IMR-90 (cell line): Measurements from ENCODE around the gene TBRG4. TPM values are rescaled to one million over a fixed set of nuclear protein-coding genes. Genes with fewer than 3 reads are reported as not detected.

Experiments
- ATAC-seq: fragments of 200-7000 bp; cut with Tn5 transposase; 2 replicates; pipeline ENCODE4 v1.9.1; 2020; ENCODE audit warnings: low read depth, mild to moderate bottlenecking, moderate library complexity
- BruUV-seq: library from RNA; stranded (reverse); fragments of 400-500 nt; replicated peaks from 2 replicates; lab custom pipeline; 2021; lab: Mats Ljungman, UMichigan
- CTCF ChIA-PET: fragments of 300-600 bp; formaldehyde crosslinking; extraction: SDS; loops from one replicate; lab custom pipeline; 2021; ENCODE audit warnings: antibody characterized with exemption; lab: Yijun Ruan, JAX
- POLR2A ChIA-PET: fragments of 300-600 bp; sonication (Branson Sonifier 250); formaldehyde crosslinking; loops from one replicate; lab custom pipeline; 2022; ENCODE audit warnings: antibody characterized with exemption; ENCODE audit not compliant: unreplicated experiment; lab: Charles Lee
- DNase-seq: peaks from one replicate; pipeline ENCODE4 v3.0.0; 2013
- H2AFZ ChIP-seq: replicated peaks from 2 replicates; pipeline ENCODE3; 2013; ENCODE audit warnings: low read length, mild to moderate bottlenecking; ENCODE audit not compliant: poor library complexity
- H2AK5ac ChIP-seq: 2 replicates; pipeline ENCODE4 v1.6.1; 2013; ENCODE audit warnings: low read depth, low read length, inconsistent platforms
- H2AK9ac ChIP-seq: replicated peaks from 2 replicates; pipeline ENCODE3; 2013; ENCODE audit warnings: mild to moderate bottlenecking, low read depth, low read length, moderate library complexity; ENCODE audit not compliant: poor library complexity
- H2BK120ac ChIP-seq: 2 replicates; pipeline ENCODE4 v1.6.1; 2013; ENCODE audit warnings: low read depth, low read length, inconsistent platforms
- H2BK15ac ChIP-seq: 3 replicates; pipeline ENCODE4 v1.6.1; 2013; ENCODE audit warnings: low read depth, low read length, inconsistent platforms
- H2BK20ac ChIP-seq: 2 replicates; pipeline ENCODE4 v1.6.1; 2013; ENCODE audit warnings: low read depth, mild to moderate bottlenecking, inconsistent platforms, low read length, moderate library complexity
- H2BK5ac ChIP-seq: 2 replicates; pipeline ENCODE4 v1.6.1; 2013; ENCODE audit warnings: mild to moderate bottlenecking, low read depth, low read length, inconsistent platforms; ENCODE audit not compliant: poor library complexity, severe bottlenecking
- H3K14ac ChIP-seq: replicated peaks from 2 replicates; pipeline ENCODE4 v1.6.1; 2013; ENCODE audit warnings: low read depth, low read length, inconsistent platforms
- H3K18ac ChIP-seq: 2 replicates; pipeline ENCODE4 v1.6.1; 2013; ENCODE audit warnings: low read depth, low read length, control low read depth
- H3K23ac ChIP-seq: 2 replicates; pipeline ENCODE4 v1.6.1; 2013; ENCODE audit warnings: low read depth, low read length, inconsistent platforms
- H3K27ac ChIP-seq: 2 replicates; pipeline ENCODE4 v1.5.1; 2013; ENCODE audit warnings: mild to moderate bottlenecking, control low read depth, low read length; ENCODE audit not compliant: insufficient read depth
- H3K27me3 ChIP-seq: 2 replicates; pipeline ENCODE4 v1.6.1; 2013; ENCODE audit warnings: low read length; ENCODE audit not compliant: control insufficient read depth, insufficient read depth
- H3K36me3 ChIP-seq: 2 replicates; pipeline ENCODE4 v1.6.1; 2013; ENCODE audit warnings: low read length, mixed read lengths; ENCODE audit not compliant: control insufficient read depth, insufficient read depth
- H3K4ac ChIP-seq: 2 replicates; pipeline ENCODE4 v1.6.1; 2013; ENCODE audit warnings: low read depth, low read length, inconsistent platforms
- H3K4me1 ChIP-seq: 2 replicates; pipeline ENCODE4 v1.6.1; 2013; ENCODE audit warnings: low read length, mixed read lengths; ENCODE audit not compliant: control insufficient read depth, insufficient read depth
- H3K4me2 ChIP-seq: 2 replicates; pipeline ENCODE4 v1.6.1; 2013; ENCODE audit warnings: low read depth, mild to moderate bottlenecking, control low read depth, low read length, moderate library complexity
- H3K4me3 ChIP-seq: 2 replicates; pipeline ENCODE4 v1.5.1; 2013; ENCODE audit warnings: low read depth, mild to moderate bottlenecking, control low read depth, low read length, moderate library complexity; ENCODE audit not compliant: insufficient read depth
- H3K56ac ChIP-seq: 2 replicates; pipeline ENCODE4 v1.6.1; 2013; ENCODE audit warnings: low read length, inconsistent platforms; ENCODE audit not compliant: insufficient read depth; ENCODE audit errors: extremely low read depth
- H3K79me1 ChIP-seq, 2 experiments: 2 replicates each; pipeline ENCODE4 v1.6.1; 2013; ENCODE audit warnings: low read length in 2 of 2, inconsistent platforms in 1 of 2, low read depth in 1 of 2
- H3K9ac ChIP-seq: 2 replicates; pipeline ENCODE4 v1.6.1; 2013; ENCODE audit warnings: low read depth, low read length, control low read depth
- H3K9me1 ChIP-seq: 2 replicates; pipeline ENCODE4 v1.6.1; 2013; ENCODE audit warnings: low read length, inconsistent platforms; ENCODE audit not compliant: insufficient read depth
- H3K9me3 ChIP-seq: 2 replicates; pipeline ENCODE4 v1.6.1; 2013; ENCODE audit warnings: low read length; ENCODE audit not compliant: control insufficient read depth, insufficient read depth
- H4K20me1 ChIP-seq: 2 replicates; pipeline ENCODE4 v1.6.1; 2013; ENCODE audit warnings: low read length, inconsistent platforms; ENCODE audit not compliant: insufficient read depth
- H4K5ac ChIP-seq: 2 replicates; pipeline ENCODE4 v1.6.1; 2013; ENCODE audit warnings: mild to moderate bottlenecking, low read depth, low read length, control low read depth
- H4K8ac ChIP-seq, 2 experiments: 2 replicates each; pipeline ENCODE4 v1.6.1; 2013; ENCODE audit warnings: low read depth in 2 of 2, low read length in 2 of 2, control low read depth in 1 of 2, inconsistent platforms in 1 of 2
- H4K91ac ChIP-seq: 2 replicates; pipeline ENCODE4 v1.6.1; 2013; ENCODE audit warnings: low read depth, low read length, inconsistent platforms; ENCODE audit not compliant: insufficient read depth
- BHLHE40 ChIP-seq: fragments of 150-350 bp; IDR thresholded peaks from 2 replicates; pipeline ENCODE4 v1.6.1; 2016; ENCODE audit warnings: mild to moderate bottlenecking, low read depth, low read length
- CEBPB ChIP-seq: IDR thresholded peaks from 2 replicates; pipeline ENCODE4 v1.6.1; 2012; ENCODE audit warnings: low read depth, low read length, improper control_type of control experiment
- CHD1 ChIP-seq: IDR thresholded peaks from 2 replicates; pipeline ENCODE4 v1.6.1; 2012; ENCODE audit warnings: low read depth, low read length, improper control_type of control experiment
- FOS ChIP-seq: fragments of 150-350 bp; IDR thresholded peaks from 2 replicates; pipeline ENCODE4 v1.6.1; 2016; ENCODE audit warnings: low read depth, low read length
- MAFK ChIP-seq: IDR thresholded peaks from 2 replicates; pipeline ENCODE4 v1.6.1; 2012; ENCODE audit warnings: low read depth, low read length, improper control_type of control experiment
- MAZ ChIP-seq: IDR thresholded peaks from 2 replicates; pipeline ENCODE4 v1.6.1; 2012; ENCODE audit warnings: low read depth, mild to moderate bottlenecking, low read length, improper control_type of control experiment, moderate library complexity, borderline replicate concordance
- MXI1 ChIP-seq: IDR thresholded peaks from 2 replicates; pipeline ENCODE4 v1.6.1; 2012; ENCODE audit warnings: low read depth, mild to moderate bottlenecking, low read length, moderate library complexity, borderline replicate concordance
- NFE2L2 ChIP-seq: fragments of 150-350 bp; IDR thresholded peaks from 2 replicates; pipeline ENCODE4 v1.6.1; 2016; ENCODE audit warnings: low read depth, mild to moderate bottlenecking, low read length
- POLR2A ChIP-seq: IDR thresholded peaks from 2 replicates; pipeline ENCODE4 v1.6.1; 2012; ENCODE audit warnings: mild to moderate bottlenecking, low read depth, low read length
- RAD21 ChIP-seq: IDR thresholded peaks from 2 replicates; pipeline ENCODE4 v1.6.1; 2012; ENCODE audit warnings: low read length, improper control_type of control experiment
- RCOR1 ChIP-seq: IDR thresholded peaks from 2 replicates; pipeline ENCODE4 v1.6.1; 2012; ENCODE audit warnings: mild to moderate bottlenecking, low read length, improper control_type of control experiment; ENCODE audit not compliant: insufficient replicate concordance
- RFX5 ChIP-seq: IDR thresholded peaks from 2 replicates; pipeline ENCODE4 v1.8.0; 2012; ENCODE audit warnings: low read depth, mild to moderate bottlenecking, low read length, moderate library complexity
- SMC3 ChIP-seq: fragments of 150-350 bp; IDR thresholded peaks from 2 replicates; pipeline ENCODE4 v1.6.1; 2016; ENCODE audit warnings: low read depth, mild to moderate bottlenecking, antibody characterized with exemption, low read length, moderate library complexity
- WGBS, 2 experiments: methylation state at CpG; one replicate each; pipeline versions ENCODE4 v1.1.5 to v1.1.7; 2013; ENCODE audit warnings: missing lambda C conversion rate in 2 of 2; ENCODE audit not compliant: insufficient read length in 1 of 2; ENCODE audit errors: extremely low coverage in 2 of 2; 5-methylcytosine and 5-hydroxymethylcytosine counted together
- dilution Hi-C: fragments of 300-500 bp; cut with HindIII; formaldehyde crosslinking; loops from one replicate; pipeline ENCODE4 v1.14.3; 2018; ENCODE audit warnings: low sequenced_read_pairs; ENCODE audit not compliant: unreplicated experiment
- in situ Hi-C: fragments of 300-500 bp; cut with MboI; formaldehyde crosslinking; loops from 3 replicates; pipeline ENCODE4 v1.14.3; 2019; ENCODE audit warnings: low sequenced_read_pairs, inconsistent platforms, mixed read lengths
- intact Hi-C: fragments of 100-400 bp; cut with micrococcal nuclease; formaldehyde crosslinking; loops from 2 replicates; pipeline ENCODE4 v1.10.0; 2022
- polyA plus RNA-seq, 3 experiments: library from polyadenylated mRNA; depleted of rRNA; stranded (reverse); fragments of >200 nt; gene quantifications; 2 replicates each; pipeline ENCODE4 v1.2.3, GENCODE V29; 2012; ENCODE audit warnings: low replicate concordance in 1 of 3
- total RNA-seq: library from RNA; depleted of rRNA; stranded (reverse); fragments of >200 nt; gene quantifications from 2 replicates; pipeline ENCODE4 v1.2.3, GENCODE V29; 2012
- TF ChIP-seq, protein P1 (sequence below): fragments of 150-350 bp; IDR thresholded peaks from 2 replicates; pipeline ENCODE4 v1.6.1; 2017; ENCODE audit warnings: mild to moderate bottlenecking, antibody characterized with exemption, low read length, low read depth
- TF ChIP-seq, protein P2 (sequence below): fragments of 150-350 bp; IDR thresholded peaks from 2 replicates; pipeline ENCODE4 v1.6.1; 2016; ENCODE audit warnings: low read depth, mild to moderate bottlenecking, low read length, moderate library complexity, borderline replicate concordance
- TF ChIP-seq, protein P3 (sequence below): conservative IDR thresholded peaks from 2 replicates; pipeline ENCODE4 v1.5.1; 2012; ENCODE audit warnings: mild to moderate bottlenecking, low read depth, low read length, improper control_type of control experiment

The TBRG4 gene
- total and polyA plus RNA-seq, 2 of the 4 experiments (the other 2 are of a cell fraction) = 71.6 to 77.6 TPM

DNA sequence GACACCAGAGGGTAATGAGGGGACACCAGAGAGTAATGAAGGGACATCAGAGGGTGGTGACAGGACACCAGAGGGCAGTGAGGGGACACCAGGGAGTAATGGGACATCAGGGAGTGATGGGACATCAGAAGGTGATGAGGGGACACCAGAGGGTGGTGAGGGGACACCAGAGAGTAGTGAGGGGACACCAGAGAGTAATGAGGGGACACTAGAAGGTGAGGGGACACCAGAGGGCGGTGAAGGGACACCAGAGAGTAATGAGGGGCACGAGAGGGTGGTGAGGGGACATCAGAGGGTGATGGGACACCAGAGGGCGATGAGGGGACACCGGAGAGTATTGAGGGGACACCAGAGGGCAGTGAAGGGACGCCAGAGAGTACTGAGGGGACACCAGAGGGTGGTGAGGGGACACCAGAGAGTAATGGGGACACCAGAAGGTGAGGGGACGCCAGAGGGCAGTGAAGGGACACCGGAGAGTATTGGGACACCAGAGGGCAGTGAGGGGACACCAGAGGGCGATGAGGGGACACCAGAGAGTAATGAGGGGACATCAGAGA, 33.3 kb downstream of the TBRG4 start:
- Histone ChIP-seq H2AK5ac (no peak overlapping the region), H2AK9ac (no peak overlapping the region), H2BK120ac (no peak overlapping the region), H3K4ac (no peak overlapping the region), H2BK20ac (no peak overlapping the region), H3K27me3 (no peaks in the 10 kb centered on the region), H3K4me2 (no peak overlapping the region), H3K18ac (no peak overlapping the region), H3K14ac (no peak overlapping the region), H2BK5ac (no peak overlapping the region), H3K23ac (no peak overlapping the region), H2AFZ (peak overlapping the region; percentile 43), H3K79me1 (no peaks in the 10 kb centered on the region; a peak in 1 of 4 replicates), H3K56ac (no peak overlapping the region), H3K9me1 (peaks cover 16% of the 10 kb centered on the region), H3K36me3 (peaks cover 50% of the 10 kb centered on the region), H4K91ac (no peak overlapping the region), H3K9me3 (no peaks in the 10 kb centered on the region), H3K9ac (no peak overlapping the region), H3K27ac (no peak overlapping the region), H2BK15ac (no peak overlapping the region), H3K4me1 (no peaks in the 10 kb centered on the region), H4K5ac (no peak overlapping the region), H4K20me1 (peaks cover 4% of the 10 kb centered on the region; the same call in 1 of the 2 replicates), H3K4me3 (no peak overlapping the region), H4K8ac (no peak overlapping the region)
- ChIA-PET CTCF (no interaction called here), POLR2A (no interaction called here)
- ATAC-seq (no peak), DNase-seq (no peak)
- BruUV-seq = no TSS peak
- dilution Hi-C loops = no loop called here
- in situ Hi-C loops = no loop called here
- intact Hi-C loops = no loop called here
- 89% methylated on average over 7 of the region's 8 CpGs; no CpG with 5 or more reads in 1 of the 2 experiments for WGBS, 2 experiments
- no peak for TF ChIP-seq FOS
- TF ChIP-seq CEBPB = no peak
- TF ChIP-seq, protein P1, sequence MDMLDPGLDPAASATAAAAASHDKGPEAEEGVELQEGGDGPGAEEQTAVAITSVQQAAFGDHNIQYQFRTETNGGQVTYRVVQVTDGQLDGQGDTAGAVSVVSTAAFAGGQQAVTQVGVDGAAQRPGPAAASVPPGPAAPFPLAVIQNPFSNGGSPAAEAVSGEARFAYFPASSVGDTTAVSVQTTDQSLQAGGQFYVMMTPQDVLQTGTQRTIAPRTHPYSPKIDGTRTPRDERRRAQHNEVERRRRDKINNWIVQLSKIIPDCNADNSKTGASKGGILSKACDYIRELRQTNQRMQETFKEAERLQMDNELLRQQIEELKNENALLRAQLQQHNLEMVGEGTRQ = no peak
- TF ChIP-seq RAD21 = no peak
- TF ChIP-seq MXI1 = no peak
- TF ChIP-seq, protein P2, sequence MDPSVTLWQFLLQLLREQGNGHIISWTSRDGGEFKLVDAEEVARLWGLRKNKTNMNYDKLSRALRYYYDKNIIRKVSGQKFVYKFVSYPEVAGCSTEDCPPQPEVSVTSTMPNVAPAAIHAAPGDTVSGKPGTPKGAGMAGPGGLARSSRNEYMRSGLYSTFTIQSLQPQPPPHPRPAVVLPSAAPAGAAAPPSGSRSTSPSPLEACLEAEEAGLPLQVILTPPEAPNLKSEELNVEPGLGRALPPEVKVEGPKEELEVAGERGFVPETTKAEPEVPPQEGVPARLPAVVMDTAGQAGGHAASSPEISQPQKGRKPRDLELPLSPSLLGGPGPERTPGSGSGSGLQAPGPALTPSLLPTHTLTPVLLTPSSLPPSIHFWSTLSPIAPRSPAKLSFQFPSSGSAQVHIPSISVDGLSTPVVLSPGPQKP = no peak
- no peak for TF ChIP-seq POLR2A
- no peak for TF ChIP-seq MAZ
- TF ChIP-seq RFX5 = no peak
- no peak for TF ChIP-seq MAFK
- no peak for TF ChIP-seq SMC3
- no peak for TF ChIP-seq NFE2L2
- TF ChIP-seq CHD1 = no peak
- no peak for TF ChIP-seq RCOR1
- TF ChIP-seq, protein P3, sequence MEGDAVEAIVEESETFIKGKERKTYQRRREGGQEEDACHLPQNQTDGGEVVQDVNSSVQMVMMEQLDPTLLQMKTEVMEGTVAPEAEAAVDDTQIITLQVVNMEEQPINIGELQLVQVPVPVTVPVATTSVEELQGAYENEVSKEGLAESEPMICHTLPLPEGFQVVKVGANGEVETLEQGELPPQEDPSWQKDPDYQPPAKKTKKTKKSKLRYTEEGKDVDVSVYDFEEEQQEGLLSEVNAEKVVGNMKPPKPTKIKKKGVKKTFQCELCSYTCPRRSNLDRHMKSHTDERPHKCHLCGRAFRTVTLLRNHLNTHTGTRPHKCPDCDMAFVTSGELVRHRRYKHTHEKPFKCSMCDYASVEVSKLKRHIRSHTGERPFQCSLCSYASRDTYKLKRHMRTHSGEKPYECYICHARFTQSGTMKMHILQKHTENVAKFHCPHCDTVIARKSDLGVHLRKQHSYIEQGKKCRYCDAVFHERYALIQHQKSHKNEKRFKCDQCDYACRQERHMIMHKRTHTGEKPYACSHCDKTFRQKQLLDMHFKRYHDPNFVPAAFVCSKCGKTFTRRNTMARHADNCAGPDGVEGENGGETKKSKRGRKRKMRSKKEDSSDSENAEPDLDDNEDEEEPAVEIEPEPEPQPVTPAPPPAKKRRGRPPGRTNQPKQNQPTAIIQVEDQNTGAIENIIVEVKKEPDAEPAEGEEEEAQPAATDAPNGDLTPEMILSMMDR = no peak
- TF ChIP-seq BHLHE40 = no peak
